Measurements from ENCODE around the gene TTL. TPM values are rescaled to one million over a fixed set of nuclear protein-coding genes. Genes with fewer than 3 reads are reported as not detected.
A peak's percentile ranks its signal among the peaks of the same experiment; 100 is the strongest.
"Not testable (repeated sequence)": the region's sequence is repeated elsewhere in the genome, so short reads cannot be mapped to it uniquely, and the experiment has no call there.

Gene TTL
- total and polyA plus RNA-seq, 4 donors, result 60.5 to 93.9 (median 82.6) TPM

GRCh38 chr2:112509239-112509998, 27.5 kb downstream of the TTL start:
- H3K36me3 ChIP-seq (ENCODE audit: control insufficient read depth, insufficient read depth, low read length), result peaks cover 13% of the 10 kb centered on the region
- DNase-seq (ENCODE audit: low read depth in 4 of 6, low spot score in 6 of 6); H3K4me1 ChIP-seq (ENCODE audit: control insufficient read depth, insufficient read depth, low read length); H3K4me3 ChIP-seq (ENCODE audit: low read depth, low read length); H3K9me3 ChIP-seq (ENCODE audit: control insufficient read depth, insufficient read depth, low read length); H3K27me3 ChIP-seq (ENCODE audit: control insufficient read depth, insufficient read depth, low read length); H3K27ac ChIP-seq (ENCODE audit: low read depth, low read length): not testable (repeated sequence)
- WGBS (ENCODE audit: insufficient coverage), result 98% methylated on average over 8 of the region's 32 CpGs

DNA sequence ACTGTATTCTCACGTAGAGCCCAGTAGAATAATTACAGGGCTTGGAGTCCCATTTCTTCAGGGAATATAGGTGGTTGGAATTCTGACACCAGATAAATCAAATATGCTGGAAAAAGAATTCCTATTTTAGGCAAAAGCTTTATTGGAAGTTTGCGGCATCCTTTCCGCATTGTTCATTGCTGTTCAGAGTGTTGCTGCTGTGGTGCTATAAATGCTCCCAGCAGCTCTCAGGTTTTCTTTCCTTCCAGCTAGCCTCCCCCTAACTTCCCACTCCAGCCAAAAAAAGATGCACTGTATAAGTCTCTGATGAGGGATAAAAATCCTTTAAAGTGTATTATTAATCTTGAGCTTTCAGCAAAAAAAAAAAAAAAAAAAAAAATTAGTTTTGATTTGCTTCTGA, 34.8 kb downstream of the TTL start:
- H3K4me1 ChIP-seq (ENCODE audit: control insufficient read depth, insufficient read depth, low read length), result no peaks in the 10 kb centered on the region
- no peaks in the 10 kb centered on the region for H3K27me3 ChIP-seq (ENCODE audit: control insufficient read depth, insufficient read depth, low read length)
- no peaks in the 10 kb centered on the region for H3K9me3 ChIP-seq (ENCODE audit: control insufficient read depth, insufficient read depth, low read length)
- DNase-seq (ENCODE audit: low read depth in 4 of 6, low spot score in 6 of 6), result no peak
- no CpG with 5 or more reads among the region's 3 CpGs for WGBS (ENCODE audit: insufficient coverage)
- H3K27ac ChIP-seq (ENCODE audit: low read depth, low read length), result no peak overlapping the region
- H3K36me3 ChIP-seq (ENCODE audit: control insufficient read depth, insufficient read depth, low read length), result peaks cover 34% of the 10 kb centered on the region
- H3K4me3 ChIP-seq (ENCODE audit: low read depth, low read length), result no peak overlapping the region

DNA sequence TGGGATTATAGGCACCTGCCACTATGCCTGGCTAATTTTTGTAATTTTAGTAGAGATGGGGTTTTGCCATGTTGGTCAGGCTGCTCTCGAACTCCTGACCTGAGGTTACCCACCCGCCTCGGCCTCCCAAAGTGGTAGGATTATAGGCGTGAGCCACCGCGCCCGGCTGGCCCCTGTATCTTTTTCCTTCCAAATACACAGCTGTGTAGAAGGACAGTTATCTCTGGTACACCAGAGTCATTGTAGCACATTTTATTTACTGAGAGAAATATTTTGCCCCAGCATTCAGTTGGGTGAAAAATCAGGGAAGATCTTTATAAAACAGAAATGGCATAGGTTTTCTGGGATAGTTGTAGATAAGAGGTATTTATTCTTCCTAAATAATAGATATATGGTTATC, 36.9 kb downstream of the TTL start:
- no peak for DNase-seq (ENCODE audit: low read depth in 4 of 6, low spot score in 6 of 6)

DNA sequence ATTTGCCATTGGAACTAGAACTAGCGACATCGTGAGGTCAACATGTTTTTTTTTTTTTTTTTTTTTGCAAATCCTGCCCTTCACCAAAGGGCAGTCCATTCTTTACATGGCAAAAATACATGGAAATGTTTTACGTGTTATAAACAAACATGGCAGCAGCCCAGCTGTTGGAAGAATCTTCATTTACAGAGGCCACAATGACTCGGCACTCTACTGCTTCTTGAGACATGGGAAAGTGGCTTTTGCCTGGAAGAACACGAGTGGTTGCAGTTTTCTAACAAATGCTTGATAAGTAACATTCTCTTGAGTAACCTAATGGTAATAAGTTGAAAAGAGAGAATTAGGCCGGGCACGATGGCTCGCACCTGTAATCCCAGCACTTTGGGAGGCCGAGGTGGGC, 37.5 kb downstream of the TTL start:
- H3K4me1 ChIP-seq (ENCODE audit: control insufficient read depth, insufficient read depth, low read length), result no peaks in the 10 kb centered on the region

More for the DNA sequence above, 36.9 kb downstream of the TTL start:
- H3K27ac ChIP-seq (ENCODE audit: low read depth, low read length), result no peak overlapping the region
- no peak overlapping the region for H3K4me3 ChIP-seq (ENCODE audit: low read depth, low read length)
- H3K36me3 ChIP-seq (ENCODE audit: control insufficient read depth, insufficient read depth, low read length), result peaks cover 48% of the 10 kb centered on the region
- no peaks in the 10 kb centered on the region for H3K27me3 ChIP-seq (ENCODE audit: control insufficient read depth, insufficient read depth, low read length)
- no peaks in the 10 kb centered on the region for H3K4me1 ChIP-seq (ENCODE audit: control insufficient read depth, insufficient read depth, low read length)
- WGBS (ENCODE audit: insufficient coverage), result 100% methylated on average over 1 of the region's 7 CpGs
- H3K9me3 ChIP-seq (ENCODE audit: control insufficient read depth, insufficient read depth, low read length), result no peaks in the 10 kb centered on the region

DNA sequence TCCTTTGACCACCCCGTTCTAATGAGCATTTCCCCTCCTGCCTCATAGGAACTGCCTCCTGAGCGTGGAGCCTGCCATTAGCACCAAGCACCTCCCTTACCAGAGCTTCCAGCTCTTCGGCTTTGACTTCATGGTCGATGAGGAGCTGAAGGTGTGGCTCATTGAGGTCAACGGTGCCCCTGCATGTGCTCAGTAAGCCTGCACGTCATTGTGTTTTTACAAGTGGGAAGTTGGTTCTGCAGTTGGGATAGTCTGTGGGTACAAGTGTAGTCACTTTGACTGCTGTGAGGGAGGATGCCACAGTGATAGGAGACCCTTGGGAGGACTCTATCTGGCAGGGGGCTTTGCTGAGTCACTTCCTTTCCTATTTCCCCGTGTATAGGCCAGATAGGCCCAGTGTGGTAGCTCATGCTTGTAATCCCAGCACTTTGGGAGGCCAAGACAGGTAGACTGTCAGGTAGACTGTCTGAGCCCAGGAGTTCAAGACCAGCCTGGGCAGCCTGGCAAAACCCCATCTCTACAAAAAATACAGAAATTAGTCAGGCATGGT, 38.4 kb downstream of the TTL start:
- DNase-seq (ENCODE audit: low read depth in 4 of 6, low spot score in 6 of 6), result no peak
- peaks cover 43% of the 10 kb centered on the region for H3K36me3 ChIP-seq (ENCODE audit: control insufficient read depth, insufficient read depth, low read length)
- H3K4me3 ChIP-seq (ENCODE audit: low read depth, low read length), result no peak overlapping the region
- no peaks in the 10 kb centered on the region for H3K9me3 ChIP-seq (ENCODE audit: control insufficient read depth, insufficient read depth, low read length)
- H3K4me1 ChIP-seq (ENCODE audit: control insufficient read depth, insufficient read depth, low read length), result no peaks in the 10 kb centered on the region
- no peaks in the 10 kb centered on the region for H3K27me3 ChIP-seq (ENCODE audit: control insufficient read depth, insufficient read depth, low read length)
- no peak overlapping the region for H3K27ac ChIP-seq (ENCODE audit: low read depth, low read length)
- 97% methylated on average over 7 of the region's 7 CpGs for WGBS (ENCODE audit: insufficient coverage)

More for the DNA sequence above, 37.5 kb downstream of the TTL start:
- 93% methylated on average over 7 of the region's 9 CpGs for WGBS (ENCODE audit: insufficient coverage)
- H3K27ac ChIP-seq (ENCODE audit: low read depth, low read length), result no peak overlapping the region
- no peaks in the 10 kb centered on the region for H3K27me3 ChIP-seq (ENCODE audit: control insufficient read depth, insufficient read depth, low read length)
- no peaks in the 10 kb centered on the region for H3K9me3 ChIP-seq (ENCODE audit: control insufficient read depth, insufficient read depth, low read length)
- H3K36me3 ChIP-seq (ENCODE audit: control insufficient read depth, insufficient read depth, low read length), result peaks cover 43% of the 10 kb centered on the region
- H3K4me3 ChIP-seq (ENCODE audit: low read depth, low read length), result no peak overlapping the region
- DNase-seq (ENCODE audit: low read depth in 4 of 6, low spot score in 6 of 6), result no peak

- Histone ChIP-seq H3K4me3 (ENCODE audit: low read depth, low read length) (no peak overlapping the region), H3K4me1 (ENCODE audit: control insufficient read depth, insufficient read depth, low read length) (peaks cover 1% of the 10 kb centered on the region), H3K9me3 (ENCODE audit: control insufficient read depth, insufficient read depth, low read length) (no peaks in the 10 kb centered on the region), H3K27ac (ENCODE audit: low read depth, low read length) (no peak overlapping the region), H3K27me3 (ENCODE audit: control insufficient read depth, insufficient read depth, low read length) (no peaks in the 10 kb centered on the region), H3K36me3 (ENCODE audit: control insufficient read depth, insufficient read depth, low read length) (peaks cover 44% of the 10 kb centered on the region)
- no peak for DNase-seq (ENCODE audit: low read depth in 4 of 6, low spot score in 6 of 6)
- WGBS (ENCODE audit: insufficient coverage), result no CpG with 5 or more reads among the region's 3 CpGs
Measured at GRCh38 chr2:112523291-112523777, 41.4 kb downstream of the TTL start.

GRCh38 chr2:112524276-112524675, 42.3 kb downstream of the TTL start:
- peaks cover 50% of the 10 kb centered on the region for H3K36me3 ChIP-seq (ENCODE audit: control insufficient read depth, insufficient read depth, low read length)
- no CpG with 5 or more reads among the region's 3 CpGs for WGBS (ENCODE audit: insufficient coverage)

DNA sequence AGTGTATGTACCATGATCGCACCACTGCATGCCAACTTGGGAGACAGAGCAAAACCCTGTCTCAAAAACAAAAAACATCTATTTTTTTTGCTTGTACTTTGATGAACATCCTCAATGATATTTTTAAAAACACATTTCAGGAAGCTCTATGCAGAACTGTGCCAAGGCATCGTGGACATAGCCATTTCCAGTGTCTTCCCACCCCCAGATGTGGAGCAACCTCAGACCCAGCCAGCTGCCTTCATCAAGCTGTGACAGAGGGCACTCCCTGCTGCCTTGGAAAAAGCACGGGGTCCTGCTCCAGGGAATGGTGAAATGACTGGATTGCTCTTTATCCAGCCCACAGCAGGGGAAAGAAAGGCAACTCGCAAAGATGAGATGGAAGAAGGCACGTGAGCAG, 46.6 kb downstream of the TTL start:
- WGBS (ENCODE audit: insufficient coverage), result 86% methylated on average over 3 of the region's 5 CpGs
- peaks cover 16% of the 10 kb centered on the region for H3K36me3 ChIP-seq (ENCODE audit: control insufficient read depth, insufficient read depth, low read length)
- H3K27me3 ChIP-seq (ENCODE audit: control insufficient read depth, insufficient read depth, low read length), result no peaks in the 10 kb centered on the region

More at GRCh38 chr2:112524276-112524675, 42.3 kb downstream of the TTL start:
- H3K27ac ChIP-seq (ENCODE audit: low read depth, low read length); H3K9me3 ChIP-seq (ENCODE audit: control insufficient read depth, insufficient read depth, low read length); H3K27me3 ChIP-seq (ENCODE audit: control insufficient read depth, insufficient read depth, low read length); DNase-seq (ENCODE audit: low read depth in 4 of 6, low spot score in 6 of 6); H3K4me3 ChIP-seq (ENCODE audit: low read depth, low read length): not testable (repeated sequence)
- H3K4me1 ChIP-seq (ENCODE audit: control insufficient read depth, insufficient read depth, low read length), result peaks cover 11% of the 10 kb centered on the region

GRCh38 chr2:112529757-112530156, 47.8 kb downstream of the TTL start:
- H3K36me3 ChIP-seq (ENCODE audit: control insufficient read depth, insufficient read depth, low read length), result peaks cover 16% of the 10 kb centered on the region
- no CpG with 5 or more reads among the region's 4 CpGs for WGBS (ENCODE audit: insufficient coverage)
- no peaks in the 10 kb centered on the region for H3K27me3 ChIP-seq (ENCODE audit: control insufficient read depth, insufficient read depth, low read length)
- H3K27ac ChIP-seq (ENCODE audit: low read depth, low read length), result peak overlapping the region; percentile 11
- H3K9me3 ChIP-seq (ENCODE audit: control insufficient read depth, insufficient read depth, low read length), result no peaks in the 10 kb centered on the region
- peak in 3 of 6 donors; percentile 10 to 23 (median 15) for DNase-seq (ENCODE audit: low read depth in 4 of 6, low spot score in 6 of 6)
- peaks cover 11% of the 10 kb centered on the region for H3K4me1 ChIP-seq (ENCODE audit: control insufficient read depth, insufficient read depth, low read length)
- no peak overlapping the region for H3K4me3 ChIP-seq (ENCODE audit: low read depth, low read length)

More for the DNA sequence above, 46.6 kb downstream of the TTL start:
- Histone ChIP-seq H3K4me3 (ENCODE audit: low read depth, low read length) (no peak overlapping the region), H3K4me1 (ENCODE audit: control insufficient read depth, insufficient read depth, low read length) (peaks cover 11% of the 10 kb centered on the region), H3K27ac (ENCODE audit: low read depth, low read length) (no peak overlapping the region), H3K9me3 (ENCODE audit: control insufficient read depth, insufficient read depth, low read length) (no peaks in the 10 kb centered on the region)
- no peak for DNase-seq (ENCODE audit: low read depth in 4 of 6, low spot score in 6 of 6)

GRCh38 chr2:112530728-112531127, 48.8 kb downstream of the TTL start:
- H3K27ac ChIP-seq (ENCODE audit: low read depth, low read length), result no peak overlapping the region
- no peaks in the 10 kb centered on the region for H3K9me3 ChIP-seq (ENCODE audit: control insufficient read depth, insufficient read depth, low read length)
- H3K4me3 ChIP-seq (ENCODE audit: low read depth, low read length), result no peak overlapping the region
- 100% methylated on average over 4 of the region's 4 CpGs for WGBS (ENCODE audit: insufficient coverage)
- peaks cover 11% of the 10 kb centered on the region for H3K4me1 ChIP-seq (ENCODE audit: control insufficient read depth, insufficient read depth, low read length)
- DNase-seq (ENCODE audit: low read depth in 4 of 6, low spot score in 6 of 6), result no peak
- no peaks in the 10 kb centered on the region for H3K27me3 ChIP-seq (ENCODE audit: control insufficient read depth, insufficient read depth, low read length)
- H3K36me3 ChIP-seq (ENCODE audit: control insufficient read depth, insufficient read depth, low read length), result peaks cover 16% of the 10 kb centered on the region
